ENCODE results near the gene PCDH9.

GRCh38 chr13:66794340-66795031, 435.6 kb downstream of the PCDH9 start:
- no peak for TF ChIP-seq CTCF (IDR thresholded peaks at IDR 0.05)
- TF ChIP-seq POLR2A (IDR thresholded peaks at IDR 0.05): no peak

All from suprapubic skin (tissue), 3 donors.